RWPE1 (cell line): ENCODE measurements around the gene KAT8.

Experiments used
- CTCF ChIA-PET: fragments of 350-600 bp; sonication (Branson Sonifier 250); formaldehyde crosslinking; extraction: SDS; loops from one replicate; lab custom pipeline; 2021; lab: Yijun Ruan, JAX
- POLR2A ChIA-PET: fragments of 400-600 bp; formaldehyde crosslinking; extraction: SDS; loops from one replicate; lab custom pipeline; 2020; ENCODE audit warnings: antibody characterized with exemption; ENCODE audit not compliant: low non-redundant PET; lab: Yijun Ruan, JAX
- DNase-seq: peaks from one replicate; pipeline ENCODE4 v3.0.0; 2012; ENCODE audit warnings: low spot score
- H3K27ac ChIP-seq: fragments of 450-650 bp; 2 replicates; pipeline ENCODE4 v1.5.1; 2017
- CTCF ChIP-seq: fragments of 450-650 bp; conservative IDR thresholded peaks from 2 replicates; pipeline ENCODE4 v1.5.1; 2017; ENCODE audit warnings: low read depth, mild to moderate bottlenecking

The KAT8 gene

GRCh38 chr16:31083556-31083955 lies 33.9 kb upstream of the KAT8 start:
- TF ChIP-seq CTCF = no peak
- DNase-seq = no peak
- POLR2A ChIA-PET = interaction anchor here (1.1 kb wide), 1 partner anchor 9 kb away, joined by 3 read pairs; the partner anchor contains the start of genes ZNF646 and ZNF668
- CTCF ChIA-PET = interaction anchor here (0.6 to 0.8 kb wide), 3 partner anchors 54 to 101 kb away, joined by 3 read pairs; no protein-coding TSS in a partner anchor
- H3K27ac ChIP-seq = peak overlapping the region; percentile 67

GRCh38 chr16:31083981-31084380 lies 33.5 kb upstream of the KAT8 start:
- H3K27ac ChIP-seq = peak overlapping the region; percentile 67
- no peak for DNase-seq
- no peak for TF ChIP-seq CTCF
- ChIA-PET CTCF (interaction anchor here (0.6 to 0.8 kb wide), 2 partner anchors 54 to 101 kb away, joined by 3 read pairs; no protein-coding TSS in a partner anchor), POLR2A (interaction anchor here (1.1 kb wide), 1 partner anchor 10 kb away, joined by 3 read pairs; the partner anchor contains the start of genes ZNF646 and ZNF668)

GRCh38 chr16:31084584-31085302 lies 32.7 kb upstream of the KAT8 start:
- CTCF ChIA-PET = no interaction called here

GRCh38 chr16:31085411-31085810 lies 32.1 kb upstream of the KAT8 start:
- TF ChIP-seq CTCF = no peak
- POLR2A ChIA-PET = no interaction called here
- peak overlapping the region; percentile 67 for H3K27ac ChIP-seq
- CTCF ChIA-PET = no interaction called here
- DNase-seq = no peak

More at GRCh38 chr16:31084584-31085302, 32.7 kb upstream of the KAT8 start:
- POLR2A ChIA-PET = interaction anchor here (1.1 kb wide), 1 partner anchor 11 kb away, joined by 3 read pairs; the partner anchor contains the start of genes ZNF646 and ZNF668
- TF ChIP-seq CTCF = no peak
- H3K27ac ChIP-seq = peak overlapping the region; percentile 67
- no peak for DNase-seq

GRCh38 chr16:31085873-31086628 lies 31.4 kb upstream of the KAT8 start:
- no peak for TF ChIP-seq CTCF
- DNase-seq = no peak
- ChIA-PET POLR2A (no interaction called here), CTCF (interaction anchor here (0.5 kb wide), 1 partner anchor 86 kb away, joined by 3 read pairs; no protein-coding TSS in a partner anchor)
- peak overlapping the region; percentile 67 for H3K27ac ChIP-seq

- peak overlapping the region; percentile 67 for H3K27ac ChIP-seq
- ChIA-PET CTCF (interaction anchor here (0.5 kb wide), 1 partner anchor 86 kb away, joined by 3 read pairs; no protein-coding TSS in a partner anchor), POLR2A (no interaction called here)
- DNase-seq = no peak
- no peak for TF ChIP-seq CTCF
Measured at GRCh38 chr16:31086629-31086906, 30.9 kb upstream of the KAT8 start.
